Gastroesophageal sphincter (tissue), 4 donors: ENCODE measurements around the gene SLC9C1. TPM values are rescaled to one million over a fixed set of nuclear protein-coding genes. Genes with fewer than 3 reads are reported as not detected.
A peak's percentile ranks its signal among the peaks of the same experiment; 100 is the strongest.

Experiments
- ATAC-seq: fragments of 150-250 bp; one replicate; pipeline ENCODE4 v1.9.1; 2016; ENCODE audit warnings: mild to moderate bottlenecking, moderate library complexity
- H3K27ac ChIP-seq, 4 donors: fragments of 200-600 bp; sonication (generic) in 3 of 4; 1 replicate in 3 of 4; 2 replicates in 1 of 4; pipeline ENCODE4 v1.5.1; 2016 to 2019
- H3K27me3 ChIP-seq: fragments of 200-600 bp; sonication (generic); one replicate; pipeline ENCODE4 v1.5.1; 2019
- H3K36me3 ChIP-seq, 2 donors: fragments of 200-600 bp; sonication (generic); one replicate each; pipeline ENCODE4 v1.5.1; 2019; ENCODE audit warnings: control low read depth in 1 of 2
- H3K4me1 ChIP-seq, 3 donors: fragments of 200-600 bp; sonication (generic); 1 replicate in 2 of 3; 2 replicates in 1 of 3; pipeline ENCODE4 v1.5.1; 2016 to 2019; ENCODE audit warnings: control low read depth in 2 of 3
- H3K4me3 ChIP-seq, 2 donors: fragments of 200-600 bp; sonication (generic); one replicate each; pipeline ENCODE4 v1.5.1; 2019; ENCODE audit warnings: mild to moderate bottlenecking in 1 of 2, moderate library complexity in 1 of 2
- H3K9me3 ChIP-seq, 3 donors: fragments of 200-600 bp; sonication (generic); one replicate each; pipeline ENCODE4 v1.5.1; 2017 to 2019; ENCODE audit warnings: control low read depth in 2 of 3
- CTCF ChIP-seq, 4 experiments: fragments of 200-600 bp in 2 of 4; fragments of 450-650 bp in 2 of 4; sonication (generic) in 1 of 4; IDR thresholded peaks; one replicate each; pipeline ENCODE4 v1.5.1; 2017 to 2019; ENCODE audit warnings: antibody characterized with exemption in 4 of 4, mild to moderate bottlenecking in 2 of 4, moderate library complexity in 2 of 4
- EP300 ChIP-seq: sonication (generic); formaldehyde crosslinking; IDR thresholded peaks from one replicate; pipeline ENCODE4 v1.6.1; 2017; ENCODE audit warnings: antibody characterized with exemption, mild to moderate bottlenecking
- POLR2A ChIP-seq, 2 donors: fragments of 450-650 bp; IDR thresholded peaks; one replicate each; pipeline ENCODE4 v1.6.1; 2017; ENCODE audit warnings: antibody characterized with exemption in 2 of 2, mild to moderate bottlenecking in 2 of 2, moderate library complexity in 1 of 2
- POLR2AphosphoS5 ChIP-seq: sonication (generic); formaldehyde crosslinking; IDR thresholded peaks from one replicate; pipeline ENCODE4 v1.6.1; 2017; ENCODE audit warnings: antibody characterized with exemption
- WGBS, 2 donors: methylation state at CpG; one replicate each; pipeline ENCODE4 v1.1.5; 2018; ENCODE audit warnings: low coverage in 1 of 2; 5-methylcytosine and 5-hydroxymethylcytosine counted together
- total RNA-seq, 4 donors: library from RNA; depleted of rRNA; stranded (reverse); fragments of >200 nt; gene quantifications; one replicate each; pipeline ENCODE4 v1.1.0, GENCODE V29; 2016

SLC9C1 gene
- total RNA-seq, 4 donors from 2014 or later = 0.15 TPM; not detected in 3

GRCh38 chr3:112136959-112137693 is 156.9 kb downstream of the SLC9C1 start:
- ATAC-seq = no peak
- H3K27me3 ChIP-seq = no peaks in the 10 kb centered on the region
- WGBS, 2 donors = 8 to 17% methylated on average over 4 to 5 of the region's 5 CpGs
- TF ChIP-seq CTCF (IDR thresholded peaks at IDR 0.05) (no peak), POLR2AphosphoS5 (no peak), POLR2A (IDR thresholded peaks at IDR 0.05) (no peak), EP300 (no peak)
- no peaks in the 10 kb centered on the region for H3K36me3 ChIP-seq
- H3K9me3 ChIP-seq = no peaks in the 10 kb centered on the region
- H3K27ac ChIP-seq = no peak overlapping the region
- H3K4me3 ChIP-seq = no peak overlapping the region
- H3K4me1 ChIP-seq = no peaks in the 10 kb centered on the region

- Histone ChIP-seq H3K27me3 (no peaks in the 10 kb centered on the region), H3K4me1 (no peaks in the 10 kb centered on the region), H3K36me3 (no peaks in the 10 kb centered on the region), H3K9me3 (no peaks in the 10 kb centered on the region), H3K4me3 (no peak overlapping the region), H3K27ac (no peak overlapping the region)
- TF ChIP-seq EP300 (no peak), POLR2AphosphoS5 (no peak)
- ATAC-seq = no peak
- WGBS, 2 donors = 20 to 35% methylated on average over 1 of the region's 1 CpG
These were observed 158.0 kb downstream of the SLC9C1 start for GRCh38 chr3:112136046-112136445.

GRCh38 chr3:112134335-112135124 is 159.5 kb downstream of the SLC9C1 start:
- Histone ChIP-seq H3K27me3 (no peaks in the 10 kb centered on the region), H3K27ac (no peak overlapping the region), H3K4me1 (no peaks in the 10 kb centered on the region), H3K36me3 (no peaks in the 10 kb centered on the region), H3K9me3 (no peaks in the 10 kb centered on the region), H3K4me3 (no peak overlapping the region)
- no peak for TF ChIP-seq POLR2AphosphoS5
- no peak for TF ChIP-seq POLR2A (IDR thresholded peaks at IDR 0.05)
- no peak for TF ChIP-seq CTCF (IDR thresholded peaks at IDR 0.05)
- no peak for TF ChIP-seq EP300
- no peak for ATAC-seq
- 61 to 84% methylated on average over 2 to 6 of the region's 8 CpGs for WGBS, 2 donors

DNA sequence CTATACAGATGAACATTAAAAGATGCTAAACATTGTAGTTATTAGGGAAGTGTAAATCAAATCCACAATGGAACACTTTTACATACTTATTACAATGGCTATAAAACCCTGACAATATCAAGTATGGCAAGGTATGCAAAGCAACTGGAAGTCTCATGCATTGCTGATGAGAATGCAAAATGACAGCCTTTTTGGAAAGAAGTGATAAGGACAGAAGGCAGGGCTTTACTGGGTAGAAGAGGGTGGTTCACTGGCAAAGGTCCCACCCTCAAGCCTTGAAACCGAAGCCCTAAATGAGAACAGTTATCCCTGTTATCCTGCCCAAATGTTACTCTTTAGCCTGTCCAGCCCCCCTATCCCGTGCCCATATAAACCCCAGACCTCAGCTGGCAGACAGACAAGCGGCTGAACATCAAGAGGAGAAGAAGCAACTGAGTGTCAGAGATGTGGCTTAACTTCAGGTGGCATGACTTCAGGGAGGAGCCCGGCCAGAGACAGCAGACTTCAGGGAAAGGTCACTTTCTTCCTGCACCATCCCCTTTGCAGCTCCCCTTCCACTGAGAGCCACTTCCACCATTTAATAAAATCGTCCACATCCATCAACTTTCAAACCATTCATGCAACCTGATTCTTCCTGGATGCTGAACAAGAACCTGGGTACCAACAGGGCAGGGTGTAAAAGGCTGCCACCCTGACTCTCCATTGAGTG is 160.2 kb downstream of the SLC9C1 start:
- Histone ChIP-seq H3K9me3 (no peaks in the 10 kb centered on the region), H3K27ac (no peak overlapping the region), H3K4me3 (no peak overlapping the region), H3K27me3 (no peaks in the 10 kb centered on the region), H3K36me3 (no peaks in the 10 kb centered on the region), H3K4me1 (no peaks in the 10 kb centered on the region)
- no peak for ATAC-seq
- no peak for TF ChIP-seq POLR2A (IDR thresholded peaks at IDR 0.05)
- TF ChIP-seq EP300 = no peak
- TF ChIP-seq CTCF (IDR thresholded peaks at IDR 0.05) = no peak
- TF ChIP-seq POLR2AphosphoS5 = no peak
- WGBS, 2 donors = 83 to 85% methylated on average over 3 to 5 of the region's 5 CpGs

- TF ChIP-seq EP300 = no peak
- TF ChIP-seq POLR2AphosphoS5 = no peak
- no peak for TF ChIP-seq CTCF (IDR thresholded peaks at IDR 0.05)
- TF ChIP-seq POLR2A (IDR thresholded peaks at IDR 0.05) = no peak
- peak; percentile 61 for ATAC-seq
- Histone ChIP-seq H3K36me3 (no peaks in the 10 kb centered on the region), H3K4me1 (no peaks in the 10 kb centered on the region), H3K27ac (no peak within 1 kb of the TSS), H3K27me3 (no peaks in the 10 kb centered on the region), H3K9me3 (no peaks in the 10 kb centered on the region), H3K4me3 (no peak within 1 kb of the TSS)
- WGBS, 2 donors = 29% methylated on average over 4 of the region's 5 CpGs; no CpG with 5 or more reads in 1 of the 2 donors
These were observed 161.0 kb downstream of the SLC9C1 start, which contains the start of gene GCSAM for GRCh38 chr3:112132975-112133448. Gene GCSAM (minus strand): TSS chr3:112133248. CDS start chr3:112133120, 128 bp downstream.
